ENCODE data around the gene PTPRK. TPM values are rescaled to one million over a fixed set of nuclear protein-coding genes. Genes with fewer than 3 reads are reported as not detected.

The PTPRK gene
- total and polyA plus RNA-seq, 2 of the 13 experiments (the other 11 are each of a cell fraction or from before 2014, with no cell fraction given), result 43.6 to 98.3 TPM

GRCh38 chr6:128519931-128520435, 416 bp downstream of the PTPRK start (continued):
- no peak; the same call in 1 of the 2 replicates for TF ChIP-seq MYPOP (CRISPR knock-in tag; IDR thresholded peaks at IDR 0.05)
- no peak for TF ChIP-seq KLF9 (CRISPR knock-in tag; IDR thresholded peaks at IDR 0.05; ENCODE audit: low read depth)
- no peak for TF ChIP-seq PHF21A (CRISPR knock-in tag; IDR thresholded peaks at IDR 0.05)
- TF ChIP-seq ZNF570 (CRISPR knock-in tag; IDR thresholded peaks at IDR 0.05; ENCODE audit: borderline replicate concordance), result no peak
- TF ChIP-seq ZBTB7A (CRISPR knock-in tag; IDR thresholded peaks at IDR 0.05), result peak; percentile 59; the same call in 1 of the 2 replicates
- no peak; the same call in 1 of the 2 replicates for TF ChIP-seq ZSCAN21 (CRISPR knock-in tag; IDR thresholded peaks at IDR 0.05; ENCODE audit: borderline replicate concordance)
- TF ChIP-seq, protein P1, sequence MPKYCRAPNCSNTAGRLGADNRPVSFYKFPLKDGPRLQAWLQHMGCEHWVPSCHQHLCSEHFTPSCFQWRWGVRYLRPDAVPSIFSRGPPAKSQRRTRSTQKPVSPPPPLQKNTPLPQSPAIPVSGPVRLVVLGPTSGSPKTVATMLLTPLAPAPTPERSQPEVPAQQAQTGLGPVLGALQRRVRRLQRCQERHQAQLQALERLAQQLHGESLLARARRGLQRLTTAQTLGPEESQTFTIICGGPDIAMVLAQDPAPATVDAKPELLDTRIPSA (CRISPR knock-in tag; IDR thresholded peaks at IDR 0.05; ENCODE audit: borderline replicate concordance), result peak; percentile 53
- no peak for TF ChIP-seq KDM1A (CRISPR knock-in tag; IDR thresholded peaks at IDR 0.05)
- no peak; the same call in 1 of the 2 replicates for TF ChIP-seq ZNF777 (CRISPR knock-in tag; IDR thresholded peaks at IDR 0.05)
- 0 out of 2 replicates have a peak, but pooled peaks have one; percentile 4 for TF ChIP-seq ZNF121 (CRISPR knock-in tag; IDR thresholded peaks at IDR 0.05)
- TF ChIP-seq ZNF816 (CRISPR knock-in tag; IDR thresholded peaks at IDR 0.05; ENCODE audit: borderline replicate concordance), result no peak; the same call in 1 of the 2 replicates
- no peak for TF ChIP-seq POLR2A (IDR thresholded peaks at IDR 0.05; ENCODE audit: insufficient read depth in 1 of 2, low read depth in 2 of 2, low read length in 2 of 2)
- no peak for TF ChIP-seq ZNF407 (CRISPR knock-in tag; IDR thresholded peaks at IDR 0.05; ENCODE audit: not compliant biosample characterization)
- TF ChIP-seq ZFYVE20 (CRISPR knock-in tag; IDR thresholded peaks at IDR 0.05; ENCODE audit: borderline replicate concordance, low read depth), result no peak
- TF ChIP-seq ZNF839 (CRISPR knock-in tag; IDR thresholded peaks at IDR 0.05; ENCODE audit: borderline replicate concordance), result no peak
- no peak for TF ChIP-seq RCOR2 (CRISPR knock-in tag; IDR thresholded peaks at IDR 0.05)
- no peak for TF ChIP-seq ATF3 (CRISPR knock-in tag; IDR thresholded peaks at IDR 0.05)
- no peak for TF ChIP-seq ZNF766 (CRISPR knock-in tag; IDR thresholded peaks at IDR 0.05; ENCODE audit: borderline replicate concordance)
- TF ChIP-seq ZBTB7B (CRISPR knock-in tag; IDR thresholded peaks at IDR 0.05), result peak; percentile 33; the same call in 1 of the 2 replicates
- TF ChIP-seq SP5 (CRISPR knock-in tag; IDR thresholded peaks at IDR 0.05; ENCODE audit: borderline replicate concordance, low read depth), result no peak
- TF ChIP-seq ZNF841 (CRISPR knock-in tag; IDR thresholded peaks at IDR 0.05; ENCODE audit: borderline replicate concordance), result no peak
- TF ChIP-seq NFYB (CRISPR knock-in tag; IDR thresholded peaks at IDR 0.05), result no peak

All from HepG2 (cell line).